H9 (cell line): Measurements from ENCODE around the gene APOL6. TPM values are rescaled to one million over a fixed set of nuclear protein-coding genes. Genes with fewer than 3 reads are reported as not detected.

Source experiments
- DNase-seq: peaks from one replicate; pipeline ENCODE4 v3.0.0-alpha.2; 2017
- H2AFZ ChIP-seq: one replicate; pipeline ENCODE4 v1.6.1; 2013; ENCODE audit warnings: mild to moderate bottlenecking, low read length, control low read depth, moderate library complexity
- H2AK5ac ChIP-seq: 2 replicates; pipeline ENCODE4 v1.6.1; 2013; ENCODE audit warnings: low read length, control low read depth, mixed read lengths; ENCODE audit not compliant: insufficient read length
- H2BK120ac ChIP-seq: one replicate; pipeline ENCODE4 v1.6.1; 2013; ENCODE audit warnings: low read depth, mild to moderate bottlenecking, low read length, control low read depth, inconsistent platforms; ENCODE audit not compliant: poor library complexity, severe bottlenecking
- H2BK12ac ChIP-seq: 2 replicates; pipeline ENCODE4 v1.6.1; 2013; ENCODE audit warnings: low read length, control low read depth, mixed read lengths, low read depth; ENCODE audit not compliant: insufficient read length
- H2BK15ac ChIP-seq: 2 replicates; pipeline ENCODE4 v1.6.1; 2013; ENCODE audit warnings: low read depth, low read length, control low read depth
- H2BK20ac ChIP-seq: one replicate; pipeline ENCODE4 v1.6.1; 2013; ENCODE audit warnings: low read depth, mild to moderate bottlenecking, low read length, control low read depth, inconsistent platforms; ENCODE audit not compliant: poor library complexity, severe bottlenecking
- H2BK5ac ChIP-seq: 2 replicates; pipeline ENCODE4 v1.6.1; 2013; ENCODE audit warnings: low read length, control low read depth, mixed read lengths; ENCODE audit not compliant: insufficient read length
- H3K14ac ChIP-seq: 2 replicates; pipeline ENCODE4 v1.6.1; 2013; ENCODE audit warnings: low read length, control low read depth; ENCODE audit not compliant: insufficient read depth
- H3K18ac ChIP-seq: 2 replicates; pipeline ENCODE4 v1.6.1; 2013; ENCODE audit warnings: low read depth, mild to moderate bottlenecking, mixed read lengths, low read length, control low read depth; ENCODE audit not compliant: insufficient read length
- H3K23ac ChIP-seq: 2 replicates; pipeline ENCODE4 v1.6.1; 2013; ENCODE audit warnings: low read length, control low read depth, mixed read lengths, low read depth; ENCODE audit not compliant: insufficient read length
- H3K23me2 ChIP-seq: 2 replicates; pipeline ENCODE4 v1.6.1; 2013; ENCODE audit warnings: low read depth, mild to moderate bottlenecking, mixed read lengths, low read length, control low read depth; ENCODE audit not compliant: insufficient read length, poor library complexity, severe bottlenecking
- H3K27ac ChIP-seq: 2 replicates; pipeline ENCODE4 v1.5.1; 2013; ENCODE audit warnings: low read length, control low read depth, mixed read lengths, low read depth; ENCODE audit not compliant: insufficient read length
- H3K27me3 ChIP-seq: 2 replicates; pipeline ENCODE4 v1.6.1; 2013; ENCODE audit warnings: low read length, control low read depth, inconsistent platforms; ENCODE audit not compliant: insufficient read depth
- H3K4ac ChIP-seq: 2 replicates; pipeline ENCODE4 v1.6.1; 2013; ENCODE audit warnings: low read depth, mild to moderate bottlenecking, control low read depth, inconsistent platforms, low read length, moderate library complexity
- H3K4me1 ChIP-seq: 2 replicates; pipeline ENCODE4 v1.6.1; 2013; ENCODE audit warnings: low read length, control low read depth, inconsistent platforms; ENCODE audit not compliant: insufficient read depth
- H3K4me2 ChIP-seq: 2 replicates; pipeline ENCODE4 v1.6.1; 2013; ENCODE audit warnings: low read length, control low read depth, mixed read lengths; ENCODE audit not compliant: insufficient read length, insufficient read depth
- H3K56ac ChIP-seq: 2 replicates; pipeline ENCODE4 v1.6.1; 2013; ENCODE audit warnings: low read depth, mild to moderate bottlenecking, mixed read lengths, low read length, control low read depth; ENCODE audit not compliant: insufficient read length
- H3K79me1 ChIP-seq: 2 replicates; pipeline ENCODE4 v1.6.1; 2013; ENCODE audit warnings: low read depth, mild to moderate bottlenecking, moderate library complexity, low read length, control low read depth, inconsistent platforms; ENCODE audit not compliant: insufficient read depth, poor library complexity, severe bottlenecking
- H3K79me2 ChIP-seq: 2 replicates; pipeline ENCODE4 v1.6.1; 2013; ENCODE audit warnings: low read length, control low read depth, inconsistent platforms; ENCODE audit not compliant: insufficient read depth
- H3K9ac ChIP-seq: 2 replicates; pipeline ENCODE4 v1.6.1; 2013; ENCODE audit warnings: low read length, control low read depth, mixed read lengths; ENCODE audit not compliant: insufficient read length; ENCODE audit errors: extremely low read depth
- H3K9me3 ChIP-seq: one replicate; pipeline ENCODE4 v1.6.1; 2013; ENCODE audit warnings: low read depth, low read length, inconsistent platforms; ENCODE audit not compliant: control insufficient read depth
- H3T11ph ChIP-seq: one replicate; pipeline ENCODE4 v1.6.1; 2013; ENCODE audit warnings: mild to moderate bottlenecking, low read length, control low read depth, inconsistent platforms
- H4K20me1 ChIP-seq: one replicate; pipeline ENCODE4 v1.6.1; 2013; ENCODE audit not compliant: control insufficient read depth, insufficient read length, insufficient read depth
- H4K5ac ChIP-seq: 2 replicates; pipeline ENCODE4 v1.6.1; 2013; ENCODE audit warnings: low read depth, mild to moderate bottlenecking, mixed read lengths, low read length, control low read depth; ENCODE audit not compliant: insufficient read length
- H4K8ac ChIP-seq: replicated peaks from 2 replicates; pipeline ENCODE4 v1.6.1; 2013; ENCODE audit warnings: low read length, control low read depth, mixed read lengths, low read depth; ENCODE audit not compliant: insufficient read length
- H4K91ac ChIP-seq: 2 replicates; pipeline ENCODE4 v1.6.1; 2013; ENCODE audit warnings: low read depth, mild to moderate bottlenecking, moderate library complexity, mixed read lengths, low read length, control low read depth; ENCODE audit not compliant: insufficient read length
- H3K27ac Mint-ChIP-seq, 3 experiments: 2 replicates in 2 of 3; 3 replicates in 1 of 3; pipeline ENCODE4 v1.8.0; 2020 to 2021; ENCODE audit warnings: mixed read lengths in 3 of 3, mild to moderate bottlenecking in 1 of 3, moderate library complexity in 1 of 3
- H3K27me3 Mint-ChIP-seq: 2 replicates; pipeline ENCODE4 v1.8.0; 2021; ENCODE audit warnings: low read depth, mild to moderate bottlenecking, moderate library complexity, mixed read lengths
- H3K36me3 Mint-ChIP-seq, 3 experiments: 2 replicates in 2 of 3; 3 replicates in 1 of 3; pipeline ENCODE4 v1.8.0; 2020 to 2021; ENCODE audit warnings: low read depth in 3 of 3, mixed read lengths in 3 of 3; ENCODE audit not compliant: insufficient read depth in 1 of 3
- H3K4me1 Mint-ChIP-seq, 2 experiments: 2 replicates each; pipeline ENCODE4 v1.8.0; 2020; ENCODE audit warnings: mixed read lengths in 2 of 2
- H3K4me3 Mint-ChIP-seq, 2 experiments: 2 replicates in 1 of 2; 3 replicates in 1 of 2; pipeline ENCODE4 v1.8.0; 2020 to 2021; ENCODE audit warnings: mild to moderate bottlenecking in 2 of 2, mixed read lengths in 2 of 2, moderate library complexity in 1 of 2
- H3K9me3 Mint-ChIP-seq, 2 experiments: 2 replicates in 1 of 2; 3 replicates in 1 of 2; pipeline ENCODE4 v1.8.0; 2020; ENCODE audit warnings: mild to moderate bottlenecking in 2 of 2, mixed read lengths in 2 of 2, moderate library complexity in 1 of 2
- CTCF ChIP-seq: fragments of 200-600 bp; sonication (generic); conservative IDR thresholded peaks from 3 replicates; pipeline ENCODE4 v1.8.0; 2021; ENCODE audit warnings: antibody characterized with exemption, mild to moderate bottlenecking
- WGBS: extraction: QIAGEN DNeasy Blood & Tissue Kit; methylation state at CpG from one replicate; pipeline ENCODE4 v1.1.7; 2013; ENCODE audit warnings: missing lambda C conversion rate, low lambda C conversion rate, mixed read lengths; ENCODE audit not compliant: insufficient read length; ENCODE audit errors: extremely low coverage; 5-methylcytosine and 5-hydroxymethylcytosine counted together
- total RNA-seq: library from RNA; stranded (reverse); gene quantifications from 2 replicates; pipeline ENCODE4 v1.2.1, GENCODE V29; 2021

The APOL6 gene
- total RNA-seq, 1 experiment from 2014 or later: 0.07 TPM

- no peak overlapping the region for H3K4me2 ChIP-seq
- no peak overlapping the region for H3K9ac ChIP-seq
- H3K56ac ChIP-seq: no peak overlapping the region
- no peak overlapping the region for H2AFZ ChIP-seq
- no peak overlapping the region for H3T11ph ChIP-seq
- no peak overlapping the region for H2BK15ac ChIP-seq
- H4K5ac ChIP-seq: no peak overlapping the region
- H3K23me2 ChIP-seq: peaks cover 8% of the 10 kb centered on the region
- H4K8ac ChIP-seq: no peak overlapping the region
- Mint-ChIP-seq H3K27me3 (peaks cover 3% of the 10 kb centered on the region), H3K27ac (no peak overlapping the region), H3K4me1 (peaks cover 27 to 32% of the 10 kb centered on the region in 2 experiments), H3K9me3 (peaks cover 3% of the 10 kb centered on the region in 2 experiments; a peak in 3 of 5 replicates), H3K4me3 (peak overlapping the region in 1 of 2 experiments; percentile 26; a peak in 1 of 5 replicates), H3K36me3 (peaks cover 0 to 3% (median 0%) of the 10 kb centered on the region in 3 experiments; a peak in 2 of 7 replicates)
- no peaks in the 10 kb centered on the region for H4K20me1 ChIP-seq
- no peak for TF ChIP-seq CTCF
- H2BK120ac ChIP-seq: no peak overlapping the region
- H3K27me3 ChIP-seq: no peaks in the 10 kb centered on the region
- no peak overlapping the region for H4K91ac ChIP-seq
- H3K27ac ChIP-seq: no peak overlapping the region
- H3K79me1 ChIP-seq: no peaks in the 10 kb centered on the region
- no peak overlapping the region for H3K4ac ChIP-seq
- H3K79me2 ChIP-seq: no peaks in the 10 kb centered on the region
- H2BK5ac ChIP-seq: no peak overlapping the region
- no peak for DNase-seq
- no peaks in the 10 kb centered on the region for H3K9me3 ChIP-seq
- H3K18ac ChIP-seq: no peak overlapping the region
- no peak overlapping the region for H3K14ac ChIP-seq
- no CpG with 5 or more reads among the region's 3 CpGs for WGBS
- H2BK12ac ChIP-seq: no peak overlapping the region
- no peak overlapping the region for H2AK5ac ChIP-seq
- no peak overlapping the region for H3K23ac ChIP-seq
- no peak overlapping the region for H2BK20ac ChIP-seq
- no peaks in the 10 kb centered on the region; the same call in 1 of the 2 replicates for H3K4me1 ChIP-seq
Measured at GRCh38 chr22:35628732-35629131, 19.5 kb upstream of the APOL6 start.
